Esophagus (tissue), 2 donors: ENCODE results near the gene SAP130. TPM values are rescaled to one million over a fixed set of nuclear protein-coding genes. Genes with fewer than 3 reads are reported as not detected.

ENCODE experiments used
- H3K27ac ChIP-seq, 2 donors: one replicate each; pipeline ENCODE4 v1.5.1; 2013; ENCODE audit warnings: low read depth in 2 of 2, mild to moderate bottlenecking in 2 of 2, inconsistent platforms in 1 of 2, low read length in 1 of 2, moderate library complexity in 1 of 2
- H3K27me3 ChIP-seq, 2 donors: one replicate each; pipeline ENCODE4 v1.6.1; 2013; ENCODE audit warnings: low read length in 2 of 2, control low read depth in 1 of 2, mild to moderate bottlenecking in 1 of 2; ENCODE audit not compliant: insufficient read depth in 2 of 2, control insufficient read depth in 1 of 2
- H3K36me3 ChIP-seq, 2 donors: one replicate each; pipeline ENCODE4 v1.6.1; 2013; ENCODE audit warnings: low read length in 1 of 2; ENCODE audit not compliant: control insufficient read depth in 2 of 2, insufficient read depth in 2 of 2
- H3K4me1 ChIP-seq, 2 donors: one replicate each; pipeline ENCODE4 v1.6.1; 2013; ENCODE audit warnings: low read length in 1 of 2; ENCODE audit not compliant: control insufficient read depth in 2 of 2, insufficient read depth in 2 of 2
- H3K4me3 ChIP-seq, 2 donors: one replicate each; pipeline ENCODE4 v1.5.1; 2013; ENCODE audit warnings: low read length in 2 of 2, mild to moderate bottlenecking in 2 of 2, low read depth in 1 of 2, moderate library complexity in 1 of 2
- H3K9me3 ChIP-seq, 2 donors: one replicate each; pipeline ENCODE4 v1.6.1; 2013; ENCODE audit warnings: mild to moderate bottlenecking in 2 of 2, low read depth in 1 of 2, low read length in 1 of 2, moderate library complexity in 1 of 2; ENCODE audit not compliant: control insufficient read depth in 2 of 2, insufficient read depth in 1 of 2
- WGBS, 2 donors: extraction: QIAGEN DNeasy Blood & Tissue Kit; methylation state at CpG; one replicate each; pipeline ENCODE4 v1.1.7; 2013; 5-methylcytosine and 5-hydroxymethylcytosine counted together
- polyA plus RNA-seq, 2 donors: library from polyadenylated mRNA; stranded (reverse); fragments of 200-250 nt; gene quantifications; one replicate each; pipeline ENCODE4 v1.2.3, GENCODE V29; 2013
- donor health status: healthy with polysubstance abuse.
- donor health status: Bipolar disorder and iron deficiency.

The SAP130 gene
- polyA plus RNA-seq, 2 donors = 6.3 to 7.3 TPM

DNA sequence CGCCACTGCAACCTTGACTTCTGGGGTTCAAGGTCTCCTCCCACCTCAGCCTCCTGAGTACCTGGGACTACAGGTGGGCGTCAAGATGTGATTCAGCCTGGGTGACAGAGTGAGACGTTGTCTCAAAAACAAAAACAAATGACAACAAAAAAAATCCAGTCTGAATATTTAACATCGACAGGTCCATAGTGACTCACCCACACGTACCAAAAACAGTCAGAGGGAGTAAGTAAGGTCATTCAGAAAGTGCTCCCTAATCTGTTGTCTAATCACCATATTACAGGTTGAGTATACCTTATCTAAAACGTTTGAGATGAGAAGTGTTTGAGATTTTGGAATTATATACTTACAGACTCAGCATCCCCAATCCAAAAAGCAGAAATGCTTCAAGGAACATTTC, 24.4 kb downstream of the SAP130 start:
- Histone ChIP-seq H3K4me1 (no peaks in the 10 kb centered on the region), H3K4me3 (no peak overlapping the region), H3K27me3 (no peaks in the 10 kb centered on the region), H3K9me3 (no peaks in the 10 kb centered on the region), H3K36me3 (peaks cover 19 to 30% of the 10 kb centered on the region in 2 donors), H3K27ac (no peak overlapping the region)
- WGBS, 2 donors = 84 to 86% methylated on average over 6 of the region's 6 CpGs

DNA sequence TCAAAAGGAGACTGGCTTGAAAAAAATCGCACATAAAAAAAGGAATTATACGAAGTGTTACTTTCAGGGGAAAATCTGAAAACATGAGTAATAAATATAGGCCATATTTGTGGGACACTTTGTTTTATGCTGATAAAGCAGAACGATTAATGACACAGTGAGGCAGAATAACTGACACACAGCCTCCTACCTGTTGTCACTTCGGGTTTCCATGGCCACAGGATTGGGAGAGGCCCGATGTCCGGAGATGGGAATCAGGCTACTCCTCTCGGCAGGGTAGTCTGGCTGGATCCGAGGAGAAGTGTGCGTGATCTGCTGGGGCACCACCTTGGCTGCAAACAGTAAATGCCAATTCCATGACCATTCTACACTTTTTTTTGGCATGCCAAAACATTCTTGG, 31.7 kb downstream of the SAP130 start:
- H3K4me1 ChIP-seq = no peaks in the 10 kb centered on the region
- WGBS, 2 donors = 87 to 91% methylated on average over 9 of the region's 9 CpGs
- no peaks in the 10 kb centered on the region for H3K27me3 ChIP-seq
- H3K36me3 ChIP-seq = peaks cover 16 to 32% of the 10 kb centered on the region in 2 donors
- no peak overlapping the region for H3K4me3 ChIP-seq
- no peaks in the 10 kb centered on the region for H3K9me3 ChIP-seq
- H3K27ac ChIP-seq = no peak overlapping the region

DNA sequence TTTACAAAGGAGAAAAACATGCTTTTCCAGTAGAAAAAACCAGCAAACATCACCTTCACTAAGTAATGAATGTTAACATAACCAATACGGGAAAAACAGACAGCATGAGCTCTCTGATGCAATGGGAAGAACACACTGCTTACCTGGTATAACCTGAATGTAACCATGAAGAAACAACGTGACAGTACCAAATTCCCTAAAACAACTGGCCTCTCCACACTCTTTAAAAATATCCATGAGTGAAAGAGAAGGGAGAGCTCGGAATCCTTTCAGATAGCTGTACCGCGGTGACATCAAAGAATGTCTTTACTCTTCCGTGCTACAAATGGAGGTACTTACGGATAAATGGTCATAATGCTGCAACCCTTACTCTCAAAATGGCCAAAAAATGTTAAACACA, 32.1 kb downstream of the SAP130 start:
- H3K9me3 ChIP-seq = no peaks in the 10 kb centered on the region
- 94% methylated on average over 7 of the region's 7 CpGs for WGBS, 2 donors
- no peak overlapping the region for H3K4me3 ChIP-seq
- peaks cover 16 to 32% of the 10 kb centered on the region in 2 donors for H3K36me3 ChIP-seq
- no peaks in the 10 kb centered on the region for H3K27me3 ChIP-seq
- H3K4me1 ChIP-seq = no peaks in the 10 kb centered on the region
- H3K27ac ChIP-seq = no peak overlapping the region

DNA sequence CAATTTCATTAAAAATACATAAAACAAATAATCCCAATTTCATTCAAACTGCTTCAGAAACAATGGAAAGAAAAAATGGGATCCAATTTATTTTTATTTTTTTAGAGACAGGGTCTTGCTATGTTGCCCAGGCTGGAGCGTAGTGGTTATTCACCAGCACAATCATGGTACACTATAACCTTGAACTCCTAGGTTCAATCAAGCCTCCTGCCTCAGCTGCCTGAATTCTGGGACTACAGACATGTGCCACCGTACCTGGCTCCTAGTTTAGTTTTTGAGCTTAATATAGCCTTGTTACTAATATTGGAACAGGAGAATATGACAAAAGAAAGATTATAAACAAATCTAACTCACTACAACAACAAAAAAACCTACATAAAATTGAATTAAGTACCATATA, 34.2 kb downstream of the SAP130 start:
- Histone ChIP-seq H3K9me3 (no peaks in the 10 kb centered on the region), H3K4me3 (no peak overlapping the region), H3K4me1 (no peaks in the 10 kb centered on the region), H3K27ac (no peak overlapping the region), H3K36me3 (peaks cover 12 to 22% of the 10 kb centered on the region in 2 donors), H3K27me3 (no peaks in the 10 kb centered on the region)
- WGBS, 2 donors = 86 to 90% methylated on average over 2 of the region's 2 CpGs

DNA sequence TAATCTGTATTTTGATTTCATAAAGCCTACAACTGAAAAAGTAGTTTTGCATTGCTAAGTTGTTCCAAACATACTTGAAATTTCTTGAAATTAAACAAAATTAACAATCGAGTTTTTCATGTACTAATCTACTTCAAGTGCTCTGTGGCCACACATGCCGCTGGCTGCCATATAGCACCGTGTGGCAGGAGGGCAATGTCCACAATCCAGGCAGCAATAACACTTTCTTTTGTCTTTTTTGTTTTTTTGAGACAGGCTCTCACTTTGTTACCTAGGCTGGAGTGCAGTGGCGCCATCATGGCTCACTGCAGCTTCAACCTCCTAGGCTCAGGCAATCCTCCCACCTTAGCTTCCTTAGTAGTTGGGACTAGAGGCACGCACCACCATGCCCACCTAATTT, 36.1 kb downstream of the SAP130 start:
- 88 to 93% methylated on average over 5 of the region's 5 CpGs for WGBS, 2 donors
- H3K4me3 ChIP-seq = no peak overlapping the region
- no peaks in the 10 kb centered on the region for H3K4me1 ChIP-seq
- H3K27ac ChIP-seq = no peak overlapping the region
- no peaks in the 10 kb centered on the region for H3K9me3 ChIP-seq
- H3K36me3 ChIP-seq = peaks cover 6 to 18% of the 10 kb centered on the region in 2 donors
- no peaks in the 10 kb centered on the region for H3K27me3 ChIP-seq

DNA sequence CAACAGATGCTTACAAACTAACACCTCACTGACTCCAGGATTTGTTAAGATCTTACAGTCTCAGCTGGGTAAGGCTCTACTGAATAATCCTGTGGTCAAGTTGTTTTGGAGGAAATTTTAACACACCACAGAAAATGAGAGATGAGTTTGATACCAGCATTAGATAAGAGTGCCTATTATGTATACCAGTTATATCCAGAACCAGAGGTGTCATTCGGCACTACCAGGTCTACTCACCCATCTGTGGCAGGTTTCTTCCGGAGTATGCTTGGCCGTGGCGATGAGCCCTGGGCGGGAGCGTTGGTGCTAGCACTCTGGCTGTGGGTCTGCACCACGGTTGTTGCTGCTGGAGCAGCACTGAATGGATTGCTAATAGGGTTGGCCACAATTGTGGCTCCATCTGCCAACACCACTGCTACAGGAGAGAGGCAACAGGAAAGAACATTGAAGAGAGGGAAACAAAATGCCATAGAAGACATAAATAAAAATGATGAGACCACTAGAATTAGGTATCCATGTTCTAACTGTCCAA, 41.2 kb downstream of the SAP130 start:
- H3K27me3 ChIP-seq = no peaks in the 10 kb centered on the region
- no peak overlapping the region for H3K27ac ChIP-seq
- no peaks in the 10 kb centered on the region for H3K4me1 ChIP-seq
- no peak overlapping the region for H3K4me3 ChIP-seq
- 95 to 96% methylated on average over 7 of the region's 7 CpGs for WGBS, 2 donors
- H3K9me3 ChIP-seq = no peaks in the 10 kb centered on the region
- H3K36me3 ChIP-seq = peaks cover 21 to 33% of the 10 kb centered on the region in 2 donors

DNA sequence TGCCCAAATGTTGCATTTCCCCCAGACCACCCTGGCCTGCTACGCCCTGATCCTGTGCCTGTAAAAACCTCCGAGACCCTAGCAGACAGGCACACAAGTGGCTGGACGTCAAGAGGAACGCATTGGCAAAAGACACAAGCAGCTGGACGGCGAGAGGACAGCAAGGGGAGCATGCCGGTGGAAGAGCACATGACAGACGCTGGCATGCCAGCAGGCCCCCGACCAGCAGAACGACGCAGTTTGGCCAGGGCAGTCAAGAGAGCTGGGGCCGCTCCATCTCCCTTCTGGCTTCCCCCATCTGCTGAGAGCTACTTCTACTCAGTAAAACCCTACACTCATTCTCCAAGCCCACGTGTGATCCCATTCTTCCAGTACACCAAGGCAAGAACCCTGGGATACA, 42.1 kb downstream of the SAP130 start:
- 96 to 97% methylated on average over 13 of the region's 13 CpGs for WGBS, 2 donors
- Histone ChIP-seq H3K27ac (no peak overlapping the region), H3K4me3 (no peak overlapping the region), H3K4me1 (no peaks in the 10 kb centered on the region), H3K36me3 (peaks cover 21 to 33% of the 10 kb centered on the region in 2 donors), H3K27me3 (no peaks in the 10 kb centered on the region), H3K9me3 (no peaks in the 10 kb centered on the region)

DNA sequence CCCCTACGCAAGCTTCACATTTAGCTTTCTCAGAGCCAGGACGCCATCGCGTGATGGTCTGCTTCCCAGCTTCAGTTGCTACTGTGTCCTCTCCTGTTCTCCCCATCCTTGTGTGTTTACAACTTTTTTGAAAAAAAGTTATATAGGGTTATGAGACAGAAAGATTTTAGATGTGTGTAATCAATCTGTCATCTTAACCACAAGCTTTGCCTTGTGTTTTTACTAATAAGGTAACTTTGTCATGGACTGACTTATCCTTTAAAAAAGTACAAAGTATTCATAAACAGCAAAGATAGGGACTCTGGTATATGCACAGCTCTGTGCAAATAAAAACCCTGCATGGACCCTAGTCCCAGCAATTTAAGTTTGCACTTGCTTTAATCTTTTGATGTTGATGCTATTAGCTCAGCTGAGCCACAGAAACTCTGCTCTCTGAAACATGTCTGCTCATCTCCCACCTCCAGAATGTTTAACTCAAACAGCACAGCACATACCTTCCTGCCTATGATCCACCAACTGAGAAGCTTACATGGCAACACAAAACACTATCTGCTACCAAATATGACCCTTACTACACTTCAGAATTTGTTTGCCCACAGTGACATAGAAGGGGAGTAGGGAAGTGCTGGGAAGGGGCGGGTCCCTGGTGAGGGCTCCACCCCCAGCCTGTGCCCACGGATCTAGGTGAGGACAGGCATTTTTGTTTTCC, 42.7 kb downstream of the SAP130 start:
- Histone ChIP-seq H3K4me1 (no peaks in the 10 kb centered on the region), H3K27me3 (no peaks in the 10 kb centered on the region), H3K36me3 (peaks cover 21 to 34% of the 10 kb centered on the region in 2 donors)

DNA sequence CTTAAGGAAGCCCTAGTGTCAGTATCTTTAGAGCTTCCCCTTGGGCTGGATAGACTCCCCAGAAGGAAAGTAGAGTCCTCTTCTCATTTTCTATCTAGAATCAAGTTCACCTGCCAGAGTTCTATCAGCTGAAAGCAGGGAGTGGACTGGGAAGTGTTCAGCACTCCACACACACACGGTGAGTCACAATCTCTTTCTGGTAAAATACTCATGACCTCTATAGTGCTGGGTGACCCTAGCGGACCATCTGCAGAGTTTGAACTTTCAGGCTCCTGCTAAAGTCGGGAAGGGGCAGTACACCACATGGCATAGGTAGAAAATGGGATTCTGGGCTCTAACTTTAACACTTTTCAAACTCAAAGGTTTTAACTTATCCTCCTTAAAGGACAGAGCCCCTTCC, 43.3 kb downstream of the SAP130 start:
- no peaks in the 10 kb centered on the region for H3K27me3 ChIP-seq
- 89 to 93% methylated on average over 3 of the region's 3 CpGs for WGBS, 2 donors
- H3K27ac ChIP-seq = no peak overlapping the region
- H3K9me3 ChIP-seq = no peaks in the 10 kb centered on the region
- no peaks in the 10 kb centered on the region for H3K4me1 ChIP-seq
- H3K36me3 ChIP-seq = peaks cover 19 to 33% of the 10 kb centered on the region in 2 donors
- no peak overlapping the region for H3K4me3 ChIP-seq

More for the DNA sequence above, 42.7 kb downstream of the SAP130 start:
- Histone ChIP-seq H3K4me3 (no peak overlapping the region), H3K9me3 (no peaks in the 10 kb centered on the region), H3K27ac (no peak overlapping the region)
- 90 to 93% methylated on average over 6 of the region's 6 CpGs for WGBS, 2 donors

DNA sequence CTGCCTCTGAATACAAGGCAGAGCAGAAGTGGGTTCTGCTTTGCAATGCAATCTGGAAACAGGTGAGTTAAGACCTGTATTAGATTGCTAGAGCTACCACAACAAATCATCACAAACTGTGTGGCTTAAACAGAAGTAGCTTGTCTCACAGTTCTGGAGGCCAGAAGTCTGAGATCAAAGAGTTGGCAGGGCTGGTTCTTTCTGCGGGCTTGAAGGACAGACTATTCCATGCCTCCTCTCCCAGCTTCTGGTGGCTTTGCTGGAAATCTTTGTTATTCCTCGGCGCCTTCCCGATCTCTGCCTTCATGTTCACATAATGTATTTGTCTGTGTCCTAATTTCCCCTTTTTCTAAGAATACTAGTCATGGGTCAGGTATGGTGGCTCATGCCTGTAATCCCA, 58.4 kb downstream of the SAP130 start:
- peak overlapping the region in 1 of 2 donors; percentile 4 for H3K27ac ChIP-seq

More for the DNA sequence above, 58.4 kb downstream of the SAP130 start:
- Histone ChIP-seq H3K4me3 (no peak overlapping the region), H3K4me1 (no peaks in the 10 kb centered on the region), H3K27me3 (no peaks in the 10 kb centered on the region), H3K9me3 (no peaks in the 10 kb centered on the region), H3K36me3 (peaks cover 2 to 3% of the 10 kb centered on the region in 2 donors)
- 80 to 82% methylated on average over 4 of the region's 4 CpGs for WGBS, 2 donors
